ENCODE results near the gene GAPDHS.

The GAPDHS gene

GRCh38 chr19:35533201-35533821, at the start of gene GAPDHS:
GAPDHS (plus strand) TSS chr19:35533456; CDS start chr19:35533528, 72 bp downstream.
- DNase-seq (ENCODE audit: low read depth), result no peak

DNA sequence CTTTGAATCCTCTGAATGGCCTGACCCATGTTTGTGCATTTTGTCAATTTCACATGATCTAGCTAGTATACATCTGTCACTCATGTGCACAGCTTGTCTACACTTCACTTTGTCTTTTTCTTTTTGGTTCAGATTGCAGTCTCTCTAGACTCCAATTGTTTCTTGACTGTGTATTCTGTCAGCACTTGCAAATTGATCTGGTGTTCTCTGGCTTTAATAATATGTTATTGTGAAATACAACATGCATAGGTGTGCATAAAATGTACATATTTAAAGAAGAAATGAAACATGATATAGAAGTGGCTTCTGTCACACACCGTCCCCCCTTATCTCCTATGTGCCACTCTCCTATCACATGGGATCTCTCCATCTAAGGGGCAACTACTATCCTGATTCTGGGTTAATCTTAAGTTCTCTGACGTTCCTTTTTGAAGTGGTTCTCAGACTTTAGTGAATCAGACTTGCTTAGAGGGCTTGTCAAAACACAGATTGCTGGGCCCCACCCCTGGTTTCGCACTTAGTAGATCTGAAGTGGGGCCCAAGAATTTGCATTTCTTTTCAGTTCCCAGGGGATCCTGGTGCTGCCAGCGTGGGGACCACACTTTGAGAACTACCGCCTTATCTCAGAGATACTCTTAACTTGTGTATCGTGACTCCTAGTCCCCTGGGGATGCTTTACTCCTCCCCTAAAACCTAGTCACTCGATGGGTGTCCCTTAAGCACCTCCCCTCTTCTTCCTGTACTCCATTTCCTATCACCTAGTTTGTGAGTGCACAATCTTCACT, 48.8 kb upstream of the GAPDHS start:
- DNase-seq (ENCODE audit: low read depth), result no peak

DNA sequence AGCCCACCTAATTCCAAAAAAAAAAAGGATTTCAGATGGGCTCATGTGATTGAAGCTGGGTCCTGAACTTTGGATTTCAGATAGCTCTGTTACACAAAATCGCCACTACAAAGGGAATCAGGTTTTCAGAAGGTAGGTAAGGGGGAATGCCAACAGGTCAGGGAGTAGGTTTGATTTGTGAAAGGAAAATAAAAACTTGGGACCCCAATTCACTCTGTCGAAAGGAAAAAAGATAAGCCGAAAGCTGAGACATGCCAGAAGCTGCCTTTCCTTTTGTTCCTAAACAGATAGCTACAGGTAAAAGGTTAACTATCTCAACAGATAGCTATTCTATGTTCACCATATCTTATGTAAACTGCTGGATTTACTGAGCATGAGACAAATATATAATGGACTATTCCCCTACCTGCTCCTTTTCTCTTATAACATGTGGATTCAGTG, 47.0 kb upstream of the GAPDHS start:
- no peak for DNase-seq (ENCODE audit: low read depth)

GRCh38 chr19:35487656-35488182, 45.5 kb upstream of the GAPDHS start:
- no peak for DNase-seq (ENCODE audit: low read depth)

GRCh38 chr19:35488677-35489076, 44.6 kb upstream of the GAPDHS start:
- DNase-seq (ENCODE audit: low read depth), result no peak

DNA sequence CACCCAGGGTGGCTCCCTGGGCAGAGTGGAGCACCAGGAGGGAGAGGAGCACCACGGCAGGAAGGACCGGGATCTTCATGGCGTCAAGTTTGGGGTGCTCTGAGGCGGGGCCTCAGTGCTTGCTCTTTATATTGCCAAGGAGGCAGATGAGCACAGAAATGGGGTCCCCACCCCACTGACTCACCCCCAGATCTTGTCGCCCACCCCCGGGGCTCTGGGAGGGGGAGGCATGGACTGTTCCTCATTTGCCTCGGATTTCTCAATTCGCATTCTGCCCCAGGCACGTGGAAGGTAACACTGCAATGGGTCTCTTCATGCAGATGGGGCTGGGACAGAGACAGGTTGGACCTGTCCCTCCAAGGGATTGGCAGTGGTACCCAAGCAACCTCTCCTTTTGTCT, 42.9 kb upstream of the GAPDHS start, which contains the start of gene KRTDAP:
TSS of gene KRTDAP (minus strand) at position 101 of the 400 bp plus-strand sequence. CDS start at position 79, 22 bp downstream.
- DNase-seq (ENCODE audit: low read depth), result no peak

DNA sequence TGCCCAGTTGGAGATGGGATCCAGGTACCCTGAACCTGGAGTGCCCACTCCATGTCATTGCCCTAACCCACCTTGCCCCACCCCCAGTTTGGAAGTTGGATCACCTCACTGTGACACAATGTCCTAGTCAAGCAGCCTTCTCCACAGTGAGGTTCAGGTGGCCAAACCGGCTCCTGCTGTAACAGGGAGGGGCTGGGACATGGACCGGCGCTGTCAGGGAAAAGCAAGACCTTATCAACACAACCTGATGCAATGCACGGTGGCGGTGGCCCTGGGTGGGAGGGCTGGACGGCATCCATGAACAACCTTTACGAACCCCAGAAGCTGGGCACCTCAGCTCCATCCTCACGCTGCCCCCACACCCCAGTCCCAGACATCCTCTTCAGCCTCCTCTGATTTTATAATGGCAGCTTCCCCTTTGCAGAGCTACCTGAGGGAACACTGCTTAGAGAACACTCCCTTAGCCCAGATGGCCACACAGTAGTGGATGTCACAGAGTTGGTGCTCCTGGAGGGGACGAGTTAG, 41.4 kb upstream of the GAPDHS start:
- no peak for DNase-seq (ENCODE audit: low read depth)

GRCh38 chr19:35493971-35494370, 39.3 kb upstream of the GAPDHS start:
- DNase-seq (ENCODE audit: low read depth), result no peak

DNA sequence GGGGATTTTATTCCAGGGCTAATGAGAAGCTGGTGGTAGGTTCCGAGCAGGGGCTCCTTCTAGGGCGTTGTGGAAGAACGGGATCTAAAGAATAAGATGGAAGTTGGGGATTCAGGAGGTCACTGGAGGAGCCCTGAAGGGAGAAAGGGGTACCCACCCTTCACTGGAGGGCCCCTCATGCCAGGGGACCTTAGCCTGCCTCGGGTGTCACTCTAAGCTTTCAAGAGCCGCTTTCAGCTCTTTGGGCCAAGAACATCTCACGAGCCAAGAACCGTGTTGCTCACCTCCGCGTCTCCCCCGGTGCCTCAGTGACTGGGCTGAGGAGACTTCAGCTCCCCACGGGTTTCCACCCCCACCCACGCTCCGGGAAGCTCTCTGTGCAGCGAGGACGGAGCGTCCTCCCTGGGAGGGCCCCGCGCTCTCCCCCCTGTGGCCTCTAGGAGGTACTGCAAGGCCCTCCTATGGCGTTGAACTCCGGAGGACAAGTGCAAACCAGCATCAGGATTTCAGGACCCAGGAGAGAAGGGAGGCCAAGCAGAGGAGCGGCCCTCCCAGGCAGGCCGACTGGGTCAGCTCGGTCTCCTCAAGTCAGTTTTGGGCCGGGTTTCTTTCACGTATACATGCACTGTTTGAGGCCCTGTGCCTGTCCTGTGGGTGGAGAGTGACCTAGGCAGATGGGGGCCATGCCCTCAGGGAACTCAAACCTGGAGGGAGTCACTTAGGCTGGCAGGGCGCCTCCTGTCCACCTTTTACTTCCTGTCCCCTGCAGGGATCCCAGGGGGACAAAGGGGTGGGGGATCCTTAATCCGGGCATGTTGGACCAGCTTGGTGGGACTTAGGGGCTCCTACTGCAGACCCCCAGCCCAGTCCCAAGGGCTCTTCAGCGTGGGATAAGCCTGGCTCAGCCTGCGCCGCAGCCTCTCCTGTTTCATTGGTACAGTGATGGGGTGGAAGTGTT, 37.9 kb upstream of the GAPDHS start:
- DNase-seq (ENCODE audit: low read depth), result no peak

GRCh38 chr19:35497406-35497805, 35.9 kb upstream of the GAPDHS start:
- no peak for DNase-seq (ENCODE audit: low read depth)

DNA sequence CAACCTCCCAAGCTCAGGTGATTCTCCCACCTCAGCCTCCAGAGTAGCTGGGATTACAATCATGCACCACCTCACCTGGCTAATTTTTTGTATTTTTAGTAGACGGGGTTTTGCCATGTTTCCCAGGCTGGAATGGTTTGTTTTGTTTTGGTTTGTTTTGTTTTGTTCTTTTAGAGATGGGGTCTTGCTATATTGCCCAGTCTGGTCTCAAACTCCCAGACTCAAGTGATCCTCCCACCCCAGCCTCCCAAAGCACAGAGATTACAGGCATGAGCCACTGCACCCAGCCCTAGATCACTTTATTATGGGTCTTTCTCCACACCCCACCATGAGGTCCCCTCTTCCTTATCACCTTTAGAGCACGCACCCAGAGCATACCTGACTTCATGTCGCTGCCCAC, 35.0 kb upstream of the GAPDHS start:
- no peak for DNase-seq (ENCODE audit: low read depth)

DNA sequence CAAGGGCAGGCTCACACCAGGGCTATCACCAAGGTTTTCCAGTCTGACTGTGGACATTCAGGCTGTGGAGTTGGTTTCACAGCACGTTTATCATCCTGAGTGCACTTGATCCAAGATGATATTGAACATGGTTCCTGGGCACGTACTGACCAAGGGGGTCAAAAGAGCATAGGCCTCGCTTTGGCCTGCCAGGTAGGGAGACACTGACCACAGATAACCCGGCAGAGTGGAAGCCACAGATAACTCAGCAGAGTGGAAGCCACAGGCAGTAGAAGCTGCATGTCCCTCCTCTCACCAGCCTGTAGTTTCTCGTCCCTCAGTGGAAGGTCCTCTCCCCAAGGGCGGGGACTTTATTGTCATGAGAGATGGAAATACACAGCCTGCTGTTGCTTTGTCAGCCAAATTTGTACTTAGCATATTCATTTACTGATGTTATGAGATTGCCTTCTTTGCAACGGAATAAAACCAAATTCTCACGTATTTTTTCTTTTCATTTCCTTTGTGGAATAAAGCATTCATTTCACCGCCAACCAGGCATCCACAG, 34.2 kb upstream of the GAPDHS start:
- DNase-seq (ENCODE audit: low read depth), result no peak

GRCh38 chr19:35500611-35501010, 32.6 kb upstream of the GAPDHS start:
- no peak for DNase-seq (ENCODE audit: low read depth)

- DNase-seq (ENCODE audit: low read depth), result no peak
Observed at GRCh38 chr19:35501684-35502083, 31.6 kb upstream of the GAPDHS start.

DNA sequence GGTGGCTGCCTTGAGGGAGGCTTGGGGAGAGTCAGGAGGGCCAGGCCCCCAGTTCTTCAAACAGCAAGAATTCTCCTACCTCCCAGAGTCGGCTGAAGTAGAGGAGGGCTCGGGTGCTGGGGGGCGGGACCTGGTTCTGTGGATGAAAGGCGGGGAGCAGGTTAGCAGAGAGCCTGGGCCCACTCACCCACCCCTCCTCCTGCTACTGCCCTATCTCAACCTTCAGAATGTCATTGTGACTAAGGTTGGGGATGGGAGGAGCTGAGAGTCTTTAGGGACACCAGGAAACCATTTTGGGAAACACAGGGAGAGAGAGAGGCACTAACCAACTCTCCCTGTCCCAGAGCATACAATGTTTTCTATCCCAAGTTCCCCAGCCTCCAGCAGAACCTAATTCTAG, 30.5 kb upstream of the GAPDHS start:
- no peak for DNase-seq (ENCODE audit: low read depth)

- no peak for DNase-seq (ENCODE audit: low read depth)
Observed at GRCh38 chr19:35506011-35506410, 27.2 kb upstream of the GAPDHS start.

- DNase-seq (ENCODE audit: low read depth), result no peak
Observed at GRCh38 chr19:35507561-35507960, 25.7 kb upstream of the GAPDHS start.

- DNase-seq (ENCODE audit: low read depth), result no peak
Observed at GRCh38 chr19:35508129-35508528, 25.1 kb upstream of the GAPDHS start.

DNA sequence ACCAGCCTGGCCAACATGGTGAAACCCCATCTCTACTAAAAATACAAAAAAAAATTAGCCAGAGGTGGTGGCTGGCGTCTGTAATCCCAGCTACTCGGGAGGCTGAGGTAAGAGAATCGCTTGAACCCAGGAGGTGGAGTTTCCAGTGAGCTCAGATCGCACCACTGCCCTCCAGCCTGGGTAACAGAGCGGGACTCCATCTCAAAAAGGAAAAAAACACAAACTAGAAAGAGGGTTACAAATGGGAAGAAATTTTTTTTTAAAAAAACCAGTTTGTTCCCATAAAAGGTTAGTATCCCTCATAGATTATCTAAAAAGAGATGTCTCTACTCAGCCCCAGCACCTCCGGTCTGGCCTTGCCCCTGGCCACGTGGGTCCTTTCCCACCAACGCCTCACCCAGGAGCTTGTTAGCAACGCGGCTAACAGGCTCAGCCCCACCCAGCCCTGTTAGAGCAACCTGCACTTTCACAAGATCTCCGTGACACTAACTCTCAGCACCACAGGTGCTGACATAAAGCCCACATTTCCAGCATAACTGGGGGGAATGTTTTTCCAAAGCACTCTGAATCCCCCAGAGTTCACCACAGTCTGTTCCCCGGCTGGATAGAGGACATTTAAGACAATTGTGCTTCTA, 24.1 kb upstream of the GAPDHS start:
- DNase-seq (ENCODE audit: low read depth), result no peak

DNA sequence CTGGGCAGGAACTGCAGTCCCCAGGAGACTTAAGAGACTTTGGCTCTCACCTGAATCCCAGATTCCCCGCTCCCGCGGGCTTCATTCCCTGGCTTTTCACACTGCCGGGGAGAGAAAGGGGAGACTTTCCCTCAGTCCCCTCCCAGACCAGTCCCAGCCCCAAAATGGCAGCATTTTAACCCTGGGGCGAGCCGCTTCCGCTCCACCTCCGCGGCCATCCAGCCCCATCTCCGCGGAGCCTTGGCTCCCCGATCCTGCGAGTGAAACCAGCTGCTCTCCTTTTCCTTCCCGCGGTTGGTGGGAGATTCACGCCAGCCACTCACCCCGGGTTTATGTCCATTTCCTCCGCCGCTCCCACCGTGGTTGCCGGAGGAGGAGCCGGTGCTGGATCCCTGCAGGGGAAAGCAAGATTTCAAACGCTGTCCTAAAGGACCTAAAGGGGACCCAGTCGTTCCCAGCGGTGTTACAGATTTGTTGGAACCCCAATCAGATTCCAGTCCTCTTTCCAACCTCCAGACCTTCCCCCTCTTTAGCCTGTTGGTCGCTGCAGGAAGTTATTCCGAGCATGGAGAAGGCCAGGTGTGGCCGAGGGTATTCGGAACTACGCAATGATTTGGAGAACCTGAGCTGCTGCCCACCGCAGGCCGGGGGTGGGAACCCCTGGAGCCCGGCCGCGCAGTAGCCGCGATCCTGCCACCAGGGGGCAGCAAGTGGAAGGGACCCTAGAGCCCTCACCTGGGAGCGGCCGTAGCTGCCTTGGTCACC, 23.2 kb upstream of the GAPDHS start:
- DNase-seq (ENCODE audit: low read depth), result no peak

All from GM04504 (cell line).